LNCaP clone FGC (cell line): ENCODE data around the gene PKP4.

Experiments used
- DNase-seq: peaks from one replicate; pipeline ENCODE4 v3.0.0-alpha.2; 2011; ENCODE audit warnings: low read depth
- H3K4me3 ChIP-seq: 2 replicates; pipeline ENCODE4 v1.5.1; 2011; ENCODE audit warnings: mild to moderate bottlenecking, low read depth, low read length, control low read depth
- TF ChIP-seq, protein P1 (sequence below): IDR thresholded peaks from 2 replicates; pipeline ENCODE4 v1.5.1; 2012; ENCODE audit warnings: mild to moderate bottlenecking; ENCODE audit not compliant: control insufficient read depth, insufficient read depth; ENCODE audit errors: extremely low read depth

Gene PKP4

DNA sequence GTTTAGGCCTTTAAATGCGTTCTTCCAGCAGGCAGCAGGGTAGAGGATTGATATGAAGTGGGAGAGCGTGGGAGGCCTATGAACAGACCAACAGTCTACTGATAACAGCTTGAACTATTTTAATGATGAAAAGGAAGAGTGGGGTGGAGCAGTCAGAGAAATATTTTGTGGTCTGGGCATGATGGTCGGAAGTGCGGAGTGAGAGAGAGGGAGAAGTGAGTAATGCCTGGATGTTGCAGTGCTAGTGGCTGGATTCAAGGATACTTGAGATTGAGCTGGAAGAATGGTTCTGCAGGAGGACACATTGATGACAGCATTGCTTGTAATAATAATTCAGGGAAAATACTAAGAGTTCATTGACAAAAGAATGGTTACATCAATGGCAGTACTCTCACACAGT lies 187.4 kb downstream of the PKP4 start:
- no peak for DNase-seq
- TF ChIP-seq, protein P1, sequence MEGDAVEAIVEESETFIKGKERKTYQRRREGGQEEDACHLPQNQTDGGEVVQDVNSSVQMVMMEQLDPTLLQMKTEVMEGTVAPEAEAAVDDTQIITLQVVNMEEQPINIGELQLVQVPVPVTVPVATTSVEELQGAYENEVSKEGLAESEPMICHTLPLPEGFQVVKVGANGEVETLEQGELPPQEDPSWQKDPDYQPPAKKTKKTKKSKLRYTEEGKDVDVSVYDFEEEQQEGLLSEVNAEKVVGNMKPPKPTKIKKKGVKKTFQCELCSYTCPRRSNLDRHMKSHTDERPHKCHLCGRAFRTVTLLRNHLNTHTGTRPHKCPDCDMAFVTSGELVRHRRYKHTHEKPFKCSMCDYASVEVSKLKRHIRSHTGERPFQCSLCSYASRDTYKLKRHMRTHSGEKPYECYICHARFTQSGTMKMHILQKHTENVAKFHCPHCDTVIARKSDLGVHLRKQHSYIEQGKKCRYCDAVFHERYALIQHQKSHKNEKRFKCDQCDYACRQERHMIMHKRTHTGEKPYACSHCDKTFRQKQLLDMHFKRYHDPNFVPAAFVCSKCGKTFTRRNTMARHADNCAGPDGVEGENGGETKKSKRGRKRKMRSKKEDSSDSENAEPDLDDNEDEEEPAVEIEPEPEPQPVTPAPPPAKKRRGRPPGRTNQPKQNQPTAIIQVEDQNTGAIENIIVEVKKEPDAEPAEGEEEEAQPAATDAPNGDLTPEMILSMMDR: no peak
- H3K4me3 ChIP-seq: no peak overlapping the region

DNA sequence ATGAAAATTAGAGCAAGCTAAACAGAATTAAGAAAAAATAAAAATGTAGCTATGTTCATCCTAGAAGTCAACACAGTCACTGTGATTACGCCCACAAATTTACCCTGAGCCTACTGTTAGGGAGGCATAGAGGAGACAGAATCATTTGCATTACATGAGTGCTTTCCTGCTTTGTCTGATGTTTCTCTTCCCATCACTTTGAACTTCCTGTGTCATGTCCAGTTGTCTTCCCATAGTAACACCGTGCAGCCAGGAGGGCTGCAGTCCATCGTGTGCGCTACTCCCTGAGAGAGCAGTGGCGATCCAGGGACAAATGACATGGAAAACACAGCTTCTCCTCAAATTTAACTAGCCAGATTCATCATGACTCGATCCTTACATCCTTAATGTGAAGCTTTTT lies 188.5 kb downstream of the PKP4 start:
- DNase-seq: no peak
- TF ChIP-seq, protein P1: no peak
- H3K4me3 ChIP-seq: no peak overlapping the region

DNA sequence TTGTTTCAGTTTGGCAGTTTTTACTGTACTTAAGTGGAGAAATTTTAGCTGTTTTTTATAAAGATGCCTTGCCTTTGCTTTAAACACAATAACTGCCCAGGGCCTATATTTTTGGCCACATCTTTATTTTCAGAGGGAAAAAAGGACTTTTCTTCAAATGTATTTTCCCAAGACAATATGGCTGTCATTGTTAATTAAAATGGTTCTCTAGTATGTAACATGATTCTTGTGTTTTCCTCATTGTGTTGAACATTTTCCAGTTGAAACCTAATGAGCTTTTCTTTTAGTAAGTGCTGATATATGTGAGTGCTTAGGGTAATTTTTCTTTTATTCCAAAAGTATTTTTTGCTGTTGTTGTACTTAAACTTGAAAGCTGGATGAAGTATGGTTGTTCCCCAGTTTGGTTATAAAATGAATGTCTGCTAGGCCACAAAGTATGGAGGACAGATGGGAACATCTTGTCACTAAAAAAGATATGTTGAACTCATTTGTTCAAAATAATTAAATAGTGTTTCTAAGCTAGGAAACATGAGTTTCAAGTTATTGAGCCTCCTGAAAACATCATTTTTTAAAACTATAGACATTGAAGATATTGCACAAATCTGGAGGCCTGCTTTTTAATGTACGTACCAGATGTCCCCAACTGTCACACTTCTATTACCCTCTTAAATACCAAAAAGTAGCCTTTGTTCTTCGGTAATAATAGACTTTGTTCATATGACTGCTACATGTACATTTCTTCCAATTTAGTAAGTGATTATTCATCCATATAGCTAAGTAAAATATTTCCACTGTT lies 190.9 kb downstream of the PKP4 start:
- no peak for DNase-seq
- no peak overlapping the region for H3K4me3 ChIP-seq
- TF ChIP-seq, protein P1: no peak

DNA sequence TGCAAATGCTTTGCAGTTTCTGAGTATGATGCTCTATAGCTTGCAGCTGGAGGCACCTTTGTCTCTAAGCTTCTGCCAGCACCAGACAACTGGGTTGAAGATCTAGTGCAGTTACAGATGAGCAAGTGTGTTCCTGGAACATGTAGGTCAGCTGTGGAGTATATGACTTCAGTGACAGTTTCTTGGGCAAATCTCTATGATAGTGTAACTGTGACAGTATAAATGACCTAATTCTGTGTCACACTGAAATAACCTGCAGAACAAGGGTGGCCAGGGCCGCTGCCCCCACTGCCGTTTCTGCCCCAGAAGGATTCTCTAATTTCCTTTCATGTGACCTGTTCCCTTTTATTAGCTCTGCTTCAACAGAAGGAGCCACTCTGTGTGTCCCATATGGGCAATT lies 193.1 kb downstream of the PKP4 start:
- TF ChIP-seq, protein P1: no peak
- H3K4me3 ChIP-seq: no peak overlapping the region
- no peak for DNase-seq

DNA sequence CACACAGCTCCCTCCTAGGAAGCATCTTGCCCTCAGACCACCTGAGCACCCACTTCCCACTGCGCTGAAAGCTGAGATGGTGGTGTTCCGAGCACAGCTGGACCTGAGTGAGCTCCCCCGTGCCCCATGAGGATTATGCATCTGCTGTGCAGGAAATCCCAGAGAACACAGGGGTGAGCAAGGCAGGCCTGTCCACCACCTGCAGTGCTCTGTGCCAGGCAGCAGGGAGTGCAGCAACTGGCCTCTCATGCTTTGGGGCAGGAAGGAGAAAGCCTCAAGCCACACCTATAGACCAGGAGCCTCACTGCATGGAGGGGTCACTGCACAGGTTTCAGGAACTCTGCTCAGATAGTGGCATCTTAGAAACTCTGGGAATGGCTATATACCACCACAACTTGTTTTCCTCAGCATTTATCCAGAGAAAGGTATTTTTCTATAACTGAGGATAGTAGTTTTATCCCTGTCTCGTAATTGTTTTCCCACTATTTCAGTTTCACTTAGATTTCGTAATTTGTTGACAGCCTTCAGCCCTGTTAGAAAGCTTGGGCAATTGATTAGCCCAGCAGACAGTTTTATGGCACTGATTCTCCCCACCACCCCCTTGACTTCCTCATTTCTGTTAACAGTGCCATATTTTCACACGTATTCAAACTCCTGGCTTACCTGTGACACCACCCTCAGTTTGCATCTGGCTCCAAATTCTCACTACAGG lies 194.1 kb downstream of the PKP4 start:
- H3K4me3 ChIP-seq: no peak overlapping the region
- TF ChIP-seq, protein P1: no peak
- DNase-seq: no peak

DNA sequence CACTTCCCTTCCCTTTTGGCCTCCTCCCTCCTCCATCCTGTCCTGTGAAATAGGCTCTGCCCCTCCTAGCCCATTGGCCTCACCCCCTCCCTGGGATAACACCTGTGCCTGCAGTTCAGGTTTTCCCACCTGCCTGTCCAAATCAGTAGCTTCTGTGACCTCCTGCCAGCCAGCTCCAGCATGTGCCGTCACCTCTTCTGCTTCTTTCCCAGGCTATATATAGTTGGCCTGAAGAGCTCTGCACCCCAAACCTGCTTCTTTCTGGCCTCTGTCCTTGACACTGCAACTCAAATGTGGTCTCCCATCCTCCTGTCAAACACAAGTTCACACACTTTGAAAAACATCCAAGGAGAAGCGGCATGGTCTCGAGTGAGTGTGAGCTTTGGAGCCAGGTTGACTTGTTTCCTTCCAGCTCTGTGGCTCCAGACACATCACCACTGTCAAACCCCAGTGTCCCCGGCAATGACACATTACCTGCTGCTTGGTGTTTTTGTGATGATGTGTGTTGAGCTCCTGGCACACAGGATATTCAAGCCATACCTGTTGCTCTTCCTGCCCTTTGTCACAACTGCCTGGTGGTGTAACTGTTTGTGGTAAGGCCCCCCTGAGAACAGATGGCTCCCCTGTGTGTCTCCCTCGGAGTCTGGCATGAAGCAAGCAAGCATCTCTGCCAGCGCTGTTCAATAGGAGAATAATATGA lies 194.8 kb downstream of the PKP4 start:
- TF ChIP-seq, protein P1: no peak
- no peak for DNase-seq
- H3K4me3 ChIP-seq: no peak overlapping the region
